Ovary (tissue), 9 donors: ENCODE results near the gene SLC2A6. TPM values are rescaled to one million over a fixed set of nuclear protein-coding genes. Genes with fewer than 3 reads are reported as not detected.
A peak's percentile ranks its signal among the peaks of the same experiment; 100 is the strongest.

ENCODE experiments used
- DNase-seq, 5 donors: peaks; one replicate each; pipeline ENCODE4 v3.0.0-alpha.2; 2019 to 2020
- H3K27ac ChIP-seq, 2 donors: fragments of 200-600 bp; one replicate each; pipeline versions ENCODE4 v1.5.1 to v1.8.0; 2019 to 2022
- H3K27me3 ChIP-seq: fragments of 200-600 bp; one replicate; pipeline ENCODE4 v1.8.0; 2022
- H3K36me3 ChIP-seq: fragments of 200-600 bp; sonication (generic); one replicate; pipeline ENCODE4 v1.5.1; 2019
- H3K4me1 ChIP-seq: one replicate; pipeline ENCODE4 v1.8.1; 2013; ENCODE audit warnings: mild to moderate bottlenecking, moderate library complexity; ENCODE audit not compliant: insufficient read depth
- H3K4me3 ChIP-seq: fragments of 200-600 bp; sonication (generic); one replicate; pipeline ENCODE4 v1.5.1; 2017
- H3K9me3 ChIP-seq, 2 donors: fragments of 200-600 bp in 1 of 2; sonication (generic) in 1 of 2; one replicate each; pipeline versions ENCODE4 v1.5.1 to v1.8.1; 2013 to 2019; ENCODE audit warnings: mild to moderate bottlenecking in 1 of 2, moderate library complexity in 1 of 2
- EP300 ChIP-seq: sonication (generic); formaldehyde crosslinking; IDR thresholded peaks from one replicate; pipeline ENCODE4 v1.6.1; 2017; ENCODE audit warnings: antibody characterized with exemption
- POLR2A ChIP-seq: fragments of 450-650 bp; IDR thresholded peaks from one replicate; pipeline ENCODE4 v1.6.1; 2017; ENCODE audit warnings: antibody characterized with exemption, mild to moderate bottlenecking, moderate library complexity
- WGBS, 3 donors: extraction: QIAGEN DNeasy Blood & Tissue Kit in 1 of 3; methylation state at CpG; one replicate each; pipeline versions ENCODE4 v1.1.5 to v1.1.7; 2013 to 2017; 5-methylcytosine and 5-hydroxymethylcytosine counted together
- intact Hi-C, 4 donors: fragments of 100-400 bp; cut with DNase I; formaldehyde crosslinking; loops; one replicate each; pipeline versions ENCODE4 v1.11.0 to v1.15.1; 2022 to 2023
- polyA plus RNA-seq, 2 donors: library from polyadenylated mRNA; stranded (reverse); fragments of 200-250 nt in 1 of 2; fragments of 350-450 nt in 1 of 2; fragmentation: Illumina TruSeq in 1 of 2; extraction: RNeasy Lipid Tissue Mini Kit (QIAGEN cat#74804) in 1 of 2; gene quantifications; one replicate each; pipeline ENCODE4 v1.2.3, GENCODE V29; 2013 to 2014
- total RNA-seq, 7 donors: library from RNA; depleted of rRNA in 2 of 7; stranded (reverse); fragments of >200 nt in 2 of 7; fragmentation: NEBNext Ultra II Directional in 3 of 7; extraction: Animal tissue kit (Norgen Biotek cat#: 25700) in 3 of 7; gene quantifications; one replicate each; pipeline versions ENCODE4 v1.1.0 to v1.2.4, GENCODE V29; 2016 to 2023
- TF ChIP-seq, protein P1 (sequence below), 3 donors: fragments of 450-650 bp in 2 of 3; fragments of 200-600 bp in 1 of 3; IDR thresholded peaks; one replicate each; pipeline versions ENCODE4 v1.5.1 to v1.8.0; 2016 to 2022; ENCODE audit warnings: antibody characterized with exemption in 3 of 3, mild to moderate bottlenecking in 1 of 3
- donor health status: DM: no; HTN: no; CAD: no; lungs with moderate emphysema.
- donor health status: DM: no; HTN: no; CAD: no.
- donor health status: Bipolar disorder and iron deficiency.
- donor health status: DM: yes; HTN: yes; CAD: no.
- donor health status: DM: no; HTN: no; CAD: no.
- donor health status: DM: yes; HTN: yes; CAD: no.

The SLC2A6 gene
- total and polyA plus RNA-seq, 9 donors: 0.37 to 7.4 (median 0.94) TPM

DNA sequence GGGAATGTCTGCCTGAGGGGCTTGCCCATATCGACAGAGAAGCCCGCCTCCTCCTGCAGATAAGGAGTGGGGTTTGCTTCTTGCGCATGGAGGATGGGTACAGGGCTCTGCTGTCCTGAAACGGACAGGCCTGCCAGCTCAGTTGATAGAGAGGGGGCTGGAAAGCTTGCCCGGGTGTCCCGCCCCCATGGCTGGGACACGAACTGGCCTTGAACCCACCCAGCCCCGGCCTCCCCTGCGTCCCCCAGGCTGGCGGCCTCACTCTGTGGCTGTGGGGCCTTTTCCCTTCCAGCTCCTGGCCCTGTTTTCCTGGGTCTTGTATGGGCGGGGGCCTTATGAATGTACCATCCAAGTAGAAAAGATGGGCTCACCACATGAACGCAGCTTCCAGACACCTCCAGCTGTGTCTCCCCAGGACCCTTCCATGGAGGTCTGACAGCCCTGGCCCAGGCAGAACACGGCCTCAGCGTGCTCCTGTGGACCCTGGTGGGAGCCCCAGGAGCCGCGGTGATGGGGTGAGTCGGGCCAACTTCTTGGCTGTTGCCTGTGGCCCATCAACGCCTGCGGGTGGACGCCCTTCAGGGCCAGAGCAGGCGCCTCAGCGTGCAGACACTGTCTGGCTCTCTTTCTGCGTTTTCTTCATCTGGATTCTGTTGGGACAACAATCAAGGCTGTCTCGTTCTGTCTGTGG lies 15.9 kb upstream of the SLC2A6 start:
- no peaks in the 10 kb centered on the region for H3K9me3 ChIP-seq
- H3K4me1 ChIP-seq: peaks cover 13% of the 10 kb centered on the region
- DNase-seq: peak in 1 of 5 donors; percentile 26
- no peaks in the 10 kb centered on the region for H3K36me3 ChIP-seq
- H3K27ac ChIP-seq: no peak overlapping the region
- no peak overlapping the region for H3K4me3 ChIP-seq
- TF ChIP-seq, protein P1, sequence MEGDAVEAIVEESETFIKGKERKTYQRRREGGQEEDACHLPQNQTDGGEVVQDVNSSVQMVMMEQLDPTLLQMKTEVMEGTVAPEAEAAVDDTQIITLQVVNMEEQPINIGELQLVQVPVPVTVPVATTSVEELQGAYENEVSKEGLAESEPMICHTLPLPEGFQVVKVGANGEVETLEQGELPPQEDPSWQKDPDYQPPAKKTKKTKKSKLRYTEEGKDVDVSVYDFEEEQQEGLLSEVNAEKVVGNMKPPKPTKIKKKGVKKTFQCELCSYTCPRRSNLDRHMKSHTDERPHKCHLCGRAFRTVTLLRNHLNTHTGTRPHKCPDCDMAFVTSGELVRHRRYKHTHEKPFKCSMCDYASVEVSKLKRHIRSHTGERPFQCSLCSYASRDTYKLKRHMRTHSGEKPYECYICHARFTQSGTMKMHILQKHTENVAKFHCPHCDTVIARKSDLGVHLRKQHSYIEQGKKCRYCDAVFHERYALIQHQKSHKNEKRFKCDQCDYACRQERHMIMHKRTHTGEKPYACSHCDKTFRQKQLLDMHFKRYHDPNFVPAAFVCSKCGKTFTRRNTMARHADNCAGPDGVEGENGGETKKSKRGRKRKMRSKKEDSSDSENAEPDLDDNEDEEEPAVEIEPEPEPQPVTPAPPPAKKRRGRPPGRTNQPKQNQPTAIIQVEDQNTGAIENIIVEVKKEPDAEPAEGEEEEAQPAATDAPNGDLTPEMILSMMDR (IDR thresholded peaks at IDR 0.05): no peak
- TF ChIP-seq POLR2A: no peak
- TF ChIP-seq EP300: no peak
- H3K27me3 ChIP-seq: no peaks in the 10 kb centered on the region
- intact Hi-C loops: loop anchor here in 1 of 4 donors (5.0 kb wide), 1 partner anchor 312 kb away; no protein-coding TSS in a partner anchor
- WGBS, 3 donors: 53 to 73% (median 68%) methylated on average over 22 to 24 of the region's 24 CpGs

GRCh38 chr9:133493845-133494540 lies 15.1 kb upstream of the SLC2A6 start:
- Histone ChIP-seq H3K36me3 (no peaks in the 10 kb centered on the region), H3K27ac (no peak overlapping the region), H3K9me3 (no peaks in the 10 kb centered on the region), H3K4me3 (no peak overlapping the region), H3K4me1 (peaks cover 13% of the 10 kb centered on the region), H3K27me3 (no peaks in the 10 kb centered on the region)
- DNase-seq: peak in 1 of 5 donors; percentile 21
- TF ChIP-seq, protein P1 (IDR thresholded peaks at IDR 0.05): no peak
- TF ChIP-seq POLR2A: no peak
- no peak for TF ChIP-seq EP300
- 84 to 91% (median 90%) methylated on average over 23 of the region's 23 CpGs for WGBS, 3 donors
- intact Hi-C loops: loop anchor here in 1 of 4 donors (5.0 kb wide), 1 partner anchor 312 kb away; no protein-coding TSS in a partner anchor

GRCh38 chr9:133493428-133493827 lies 14.5 kb upstream of the SLC2A6 start:
- Histone ChIP-seq H3K4me1 (peaks cover 13% of the 10 kb centered on the region), H3K27ac (no peak overlapping the region), H3K36me3 (no peaks in the 10 kb centered on the region), H3K27me3 (no peaks in the 10 kb centered on the region), H3K9me3 (no peaks in the 10 kb centered on the region), H3K4me3 (no peak overlapping the region)
- intact Hi-C loops: loop anchor here in 1 of 4 donors (5.0 kb wide), 1 partner anchor 311 kb away; no protein-coding TSS in a partner anchor
- peak in 1 of 5 donors; percentile 25 for DNase-seq
- TF ChIP-seq EP300: no peak
- TF ChIP-seq, protein P1 (IDR thresholded peaks at IDR 0.05): no peak
- no peak for TF ChIP-seq POLR2A
- WGBS, 3 donors: 89 to 94% (median 91%) methylated on average over 10 to 11 of the region's 11 CpGs

- no peak overlapping the region for H3K4me3 ChIP-seq
- no peak for TF ChIP-seq POLR2A
- no peak for TF ChIP-seq EP300
- TF ChIP-seq, protein P1 (IDR thresholded peaks at IDR 0.05): no peak
- H3K9me3 ChIP-seq: no peaks in the 10 kb centered on the region
- DNase-seq: peak in 1 of 5 donors; percentile 24
- H3K36me3 ChIP-seq: no peaks in the 10 kb centered on the region
- H3K27ac ChIP-seq: peak overlapping the region in 1 of 2 donors; percentile 35
- peaks cover 13% of the 10 kb centered on the region for H3K4me1 ChIP-seq
- intact Hi-C loops: loop anchor here in 1 of 4 donors (5.0 kb wide), 1 partner anchor 310 kb away; no protein-coding TSS in a partner anchor
- no peaks in the 10 kb centered on the region for H3K27me3 ChIP-seq
- 32 to 49% (median 38%) methylated on average over 31 to 33 of the region's 33 CpGs for WGBS, 3 donors
Measured at GRCh38 chr9:133492061-133493021, 13.4 kb upstream of the SLC2A6 start.
